ENCODE data around the gene LPCAT1. TPM values are rescaled to one million over a fixed set of nuclear protein-coding genes. Genes with fewer than 3 reads are reported as not detected.

The LPCAT1 gene
- total RNA-seq, 1 donor: 41.3 TPM

DNA sequence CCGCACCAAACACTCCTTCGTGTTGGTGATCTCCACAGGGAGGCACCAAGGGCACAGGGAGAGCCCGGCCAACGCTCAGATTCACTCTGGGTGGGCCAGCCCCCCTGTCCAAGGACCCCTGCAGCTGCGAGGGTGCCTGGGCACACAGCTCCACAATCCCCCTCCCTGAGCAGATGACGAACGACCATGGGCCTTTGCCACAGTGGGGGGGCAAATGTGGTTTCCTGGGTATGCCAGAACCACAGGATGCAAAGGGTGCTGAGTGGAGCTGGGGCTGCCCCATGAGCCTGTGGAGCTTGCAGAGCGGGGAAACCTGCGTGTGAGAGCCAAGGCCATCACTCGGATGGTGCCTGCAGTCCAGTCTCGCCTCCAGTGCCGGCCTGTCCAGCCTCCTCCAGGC, 31.0 kb downstream of the LPCAT1 start:
- no peak overlapping the region for H3K4me3 ChIP-seq (ENCODE audit: low read depth, low read length)
- DNase-seq (ENCODE audit: low read depth): no peak
- TF ChIP-seq, protein P1, sequence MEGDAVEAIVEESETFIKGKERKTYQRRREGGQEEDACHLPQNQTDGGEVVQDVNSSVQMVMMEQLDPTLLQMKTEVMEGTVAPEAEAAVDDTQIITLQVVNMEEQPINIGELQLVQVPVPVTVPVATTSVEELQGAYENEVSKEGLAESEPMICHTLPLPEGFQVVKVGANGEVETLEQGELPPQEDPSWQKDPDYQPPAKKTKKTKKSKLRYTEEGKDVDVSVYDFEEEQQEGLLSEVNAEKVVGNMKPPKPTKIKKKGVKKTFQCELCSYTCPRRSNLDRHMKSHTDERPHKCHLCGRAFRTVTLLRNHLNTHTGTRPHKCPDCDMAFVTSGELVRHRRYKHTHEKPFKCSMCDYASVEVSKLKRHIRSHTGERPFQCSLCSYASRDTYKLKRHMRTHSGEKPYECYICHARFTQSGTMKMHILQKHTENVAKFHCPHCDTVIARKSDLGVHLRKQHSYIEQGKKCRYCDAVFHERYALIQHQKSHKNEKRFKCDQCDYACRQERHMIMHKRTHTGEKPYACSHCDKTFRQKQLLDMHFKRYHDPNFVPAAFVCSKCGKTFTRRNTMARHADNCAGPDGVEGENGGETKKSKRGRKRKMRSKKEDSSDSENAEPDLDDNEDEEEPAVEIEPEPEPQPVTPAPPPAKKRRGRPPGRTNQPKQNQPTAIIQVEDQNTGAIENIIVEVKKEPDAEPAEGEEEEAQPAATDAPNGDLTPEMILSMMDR (IDR thresholded peaks at IDR 0.05; ENCODE audit: insufficient read depth, low read length): no peak

DNA sequence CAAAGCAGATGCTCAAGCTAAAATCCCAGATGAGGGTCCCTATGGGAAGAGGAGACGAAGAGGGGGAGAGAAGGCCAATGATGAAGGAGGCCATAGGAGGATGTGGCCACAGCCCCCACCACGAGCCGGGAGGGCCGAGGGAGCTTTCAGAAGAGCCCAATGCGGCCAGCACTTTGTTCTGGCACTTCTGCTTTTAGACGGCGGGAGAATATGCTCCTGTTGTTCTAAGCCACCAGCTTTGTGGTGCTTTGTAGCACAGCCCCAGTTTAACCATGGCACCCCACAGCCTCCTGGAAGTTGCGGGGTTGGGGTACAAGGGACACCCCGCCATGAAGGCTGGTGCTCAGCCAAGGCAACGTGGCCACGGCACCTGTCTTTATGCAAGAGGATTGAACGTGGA, 33.4 kb downstream of the LPCAT1 start:
- H3K4me3 ChIP-seq (ENCODE audit: low read depth, low read length): no peak overlapping the region
- DNase-seq (ENCODE audit: low read depth): no peak
- TF ChIP-seq, protein P1 (IDR thresholded peaks at IDR 0.05; ENCODE audit: insufficient read depth, low read length): no peak

DNA sequence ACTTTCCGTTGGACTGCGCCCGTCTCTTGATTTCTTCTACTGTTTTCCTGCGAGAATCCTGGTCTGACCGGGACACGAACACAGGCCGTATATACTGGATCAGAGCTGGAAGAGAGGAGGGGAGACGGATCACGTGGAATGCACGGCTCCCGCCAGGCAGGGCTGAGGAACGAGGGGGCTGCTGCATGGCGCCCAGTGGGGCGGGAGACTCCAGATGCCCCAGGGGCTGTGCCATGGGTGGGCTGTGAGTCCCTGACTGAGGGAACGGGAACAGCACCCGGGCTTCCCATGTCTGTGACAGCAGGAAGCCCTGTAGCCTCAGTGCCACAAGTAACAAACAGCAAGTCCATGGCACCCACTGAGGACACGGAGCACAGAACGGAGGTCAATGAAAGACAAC, 34.0 kb downstream of the LPCAT1 start:
- no peak for DNase-seq (ENCODE audit: low read depth)
- TF ChIP-seq, protein P1 (IDR thresholded peaks at IDR 0.05; ENCODE audit: insufficient read depth, low read length): no peak
- no peak overlapping the region for H3K4me3 ChIP-seq (ENCODE audit: low read depth, low read length)

DNA sequence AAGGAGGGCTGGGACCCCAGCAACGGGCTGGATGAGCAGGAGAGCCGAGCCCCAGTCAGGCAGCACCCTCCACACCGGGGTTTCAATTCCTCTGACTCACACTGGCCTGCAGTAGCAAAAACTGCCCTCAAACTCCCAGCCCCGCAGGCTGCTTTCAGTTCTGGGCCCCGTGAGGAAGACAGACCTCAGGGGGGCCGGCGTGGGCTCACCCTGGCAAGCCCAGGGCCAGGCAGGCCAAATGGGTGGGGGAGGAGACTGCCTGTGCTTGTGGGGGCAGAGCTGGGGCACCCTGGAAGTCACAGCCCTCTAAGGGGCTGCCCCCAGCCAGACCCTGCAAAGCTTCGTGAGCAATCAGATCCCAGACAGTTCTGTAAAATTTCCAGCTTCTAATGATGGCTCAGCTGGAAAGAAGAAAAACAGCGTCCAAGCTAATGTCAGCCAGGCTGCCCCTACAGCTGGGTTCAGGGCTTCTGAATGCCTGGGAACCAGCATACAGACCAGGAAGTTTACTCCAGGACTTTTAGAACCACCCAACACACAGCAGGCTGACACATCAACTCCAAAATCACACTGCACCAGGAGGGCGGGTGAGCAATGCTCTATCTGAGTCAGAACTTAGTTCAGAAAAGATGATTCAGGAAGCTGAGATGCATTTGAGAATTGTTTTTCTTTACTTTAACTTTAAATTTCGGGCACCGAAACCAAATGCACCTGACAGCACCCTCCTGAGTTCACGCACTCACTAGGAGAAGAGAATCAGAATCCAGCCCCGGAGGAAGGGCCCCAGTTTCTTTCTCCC, 34.7 kb downstream of the LPCAT1 start:
- peak; percentile 92 for DNase-seq (ENCODE audit: low read depth)
- TF ChIP-seq, protein P1 (IDR thresholded peaks at IDR 0.05; ENCODE audit: insufficient read depth, low read length): no peak
- H3K4me3 ChIP-seq (ENCODE audit: low read depth, low read length): no peak overlapping the region

DNA sequence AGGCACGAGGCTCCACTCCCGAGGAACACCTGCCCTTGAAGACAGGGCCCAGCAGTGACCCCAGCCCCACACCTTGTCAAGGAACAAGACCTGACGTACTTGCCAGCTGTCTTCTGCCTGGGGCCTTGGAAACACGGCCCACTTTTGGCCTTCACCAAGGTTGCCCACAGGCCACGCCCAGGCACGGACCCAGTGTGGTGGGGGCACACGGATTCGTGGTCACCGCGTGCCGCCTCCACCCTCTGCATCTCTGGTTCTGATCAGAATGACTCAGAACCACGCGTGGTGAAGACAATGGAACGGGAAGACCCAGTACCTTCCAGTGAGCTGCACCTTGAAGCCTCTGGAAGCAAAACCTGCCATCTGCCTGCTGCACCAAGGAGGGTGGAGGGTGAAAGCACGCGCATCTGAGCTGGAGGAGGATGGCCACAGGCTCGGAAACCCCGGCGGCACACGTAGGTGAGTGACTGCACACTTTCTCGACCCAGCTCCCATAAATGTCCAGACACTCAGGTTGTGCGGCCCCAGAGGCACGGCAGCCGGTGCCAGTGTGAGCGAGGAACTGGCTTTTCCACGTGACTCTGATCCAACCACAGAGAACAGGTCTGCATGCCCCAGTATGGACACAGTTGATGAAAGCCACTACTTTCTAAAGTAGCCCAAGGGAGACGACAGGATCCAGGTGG, 36.5 kb downstream of the LPCAT1 start:
- no peak overlapping the region for H3K4me3 ChIP-seq (ENCODE audit: low read depth, low read length)
- DNase-seq (ENCODE audit: low read depth): no peak
- TF ChIP-seq, protein P1 (IDR thresholded peaks at IDR 0.05; ENCODE audit: insufficient read depth, low read length): no peak

DNA sequence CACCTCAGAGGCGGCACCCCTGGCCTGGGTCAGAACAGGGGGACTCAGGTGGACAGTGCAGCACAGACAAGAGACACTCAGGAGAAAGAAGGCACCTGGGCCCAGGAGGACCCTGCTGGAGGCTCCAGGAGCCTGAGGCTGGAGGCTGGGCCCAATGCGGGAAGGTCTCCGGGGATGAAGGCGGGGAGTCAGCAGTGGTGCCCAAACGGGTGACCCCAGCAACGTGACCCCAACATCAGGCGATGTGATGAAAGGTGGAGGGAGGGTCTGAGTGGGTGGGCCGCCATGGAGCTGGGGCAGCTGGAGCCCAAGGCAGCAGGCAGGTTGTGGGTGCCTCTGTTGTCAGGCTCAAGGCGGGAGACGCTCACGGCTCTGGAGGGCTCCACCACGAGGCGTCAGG, 37.5 kb downstream of the LPCAT1 start:
- no peak for DNase-seq (ENCODE audit: low read depth)
- TF ChIP-seq, protein P1 (IDR thresholded peaks at IDR 0.05; ENCODE audit: insufficient read depth, low read length): no peak
- H3K4me3 ChIP-seq (ENCODE audit: low read depth, low read length): no peak overlapping the region

All from fibroblast of the aortic adventitia (primary cell).